ENCODE results near the gene KLHL29. TPM values are rescaled to one million over a fixed set of nuclear protein-coding genes. Genes with fewer than 3 reads are reported as not detected.

Gene KLHL29
- total RNA-seq, 1 experiment from 2014 or later: 2.4 TPM

DNA sequence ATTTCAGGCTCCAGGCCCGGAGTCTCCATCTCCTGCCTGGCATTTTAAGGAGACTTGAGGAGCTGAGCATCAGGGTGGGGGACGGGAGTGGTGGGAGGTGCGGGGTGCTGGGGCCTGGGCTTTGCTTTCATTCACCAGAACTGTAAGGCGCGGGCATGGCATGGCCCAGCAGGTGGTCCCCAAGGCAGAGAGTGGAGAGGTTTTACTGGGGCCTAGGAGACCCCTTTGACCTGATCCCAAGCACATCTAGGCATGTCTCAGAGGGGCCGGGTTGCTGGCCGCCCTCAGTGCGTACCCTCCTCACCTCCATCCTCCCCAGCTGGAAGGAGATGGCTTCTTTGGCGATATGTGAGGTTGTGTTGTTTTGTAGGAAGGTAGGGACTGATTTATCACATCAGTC is 172.5 kb downstream of the KLHL29 start:
- WGBS (ENCODE audit: extremely low coverage, insufficient read length, low lambda C conversion rate): no CpG with 5 or more reads among the region's 9 CpGs
- H3K79me2 ChIP-seq (ENCODE audit: insufficient read depth, low read length): no peaks in the 10 kb centered on the region
- H3K9ac ChIP-seq (ENCODE audit: extremely low read depth, insufficient read length, low read length): no peak overlapping the region
- no peaks in the 10 kb centered on the region for H4K20me1 ChIP-seq (ENCODE audit: control insufficient read depth, insufficient read depth, insufficient read length)
- H4K8ac ChIP-seq (replicated peaks; ENCODE audit: insufficient read length, low read depth, low read length): no peak overlapping the region
- H3K4me3 Mint-ChIP-seq: no peak overlapping the region
- H2BK5ac ChIP-seq (ENCODE audit: insufficient read length, low read length): no peak overlapping the region
- H2BK20ac ChIP-seq (ENCODE audit: low read depth, low read length, poor library complexity, severe bottlenecking): no peak overlapping the region
- no peaks in the 10 kb centered on the region for H3K9me3 Mint-ChIP-seq
- H3K4ac ChIP-seq (ENCODE audit: low read depth, low read length): no peak overlapping the region
- no peaks in the 10 kb centered on the region for H3K79me1 ChIP-seq (ENCODE audit: insufficient read depth, low read depth, low read length, poor library complexity, severe bottlenecking)
- no peaks in the 10 kb centered on the region for H3K9me3 ChIP-seq (ENCODE audit: control insufficient read depth, low read depth, low read length)
- no peak for DNase-seq
- no peak overlapping the region for H4K5ac ChIP-seq (ENCODE audit: insufficient read length, low read depth, low read length)
- no peaks in the 10 kb centered on the region for H3K23me2 ChIP-seq (ENCODE audit: insufficient read length, low read depth, low read length, poor library complexity, severe bottlenecking)
- H3K27me3 Mint-ChIP-seq (ENCODE audit: low read depth): peaks cover 2% of the 10 kb centered on the region
- H3K56ac ChIP-seq (ENCODE audit: insufficient read length, low read depth, low read length): no peak overlapping the region
- peaks cover 0 to 2% of the 10 kb centered on the region in 2 experiments; a peak in 1 of 4 replicates for H3K4me1 Mint-ChIP-seq
- H3K14ac ChIP-seq (ENCODE audit: insufficient read depth, low read length): no peak overlapping the region
- H3K23ac ChIP-seq (ENCODE audit: insufficient read length, low read depth, low read length): no peak overlapping the region
- H3K18ac ChIP-seq (ENCODE audit: insufficient read length, low read depth, low read length): no peak overlapping the region
- no peak overlapping the region for H2AK5ac ChIP-seq (ENCODE audit: insufficient read length, low read length)
- H2AFZ ChIP-seq (ENCODE audit: low read length): no peak overlapping the region
- H3K27me3 ChIP-seq (ENCODE audit: insufficient read depth, low read length): no peaks in the 10 kb centered on the region
- no peak overlapping the region for H3K27ac ChIP-seq (ENCODE audit: insufficient read length, low read depth, low read length)
- TF ChIP-seq, protein P1, sequence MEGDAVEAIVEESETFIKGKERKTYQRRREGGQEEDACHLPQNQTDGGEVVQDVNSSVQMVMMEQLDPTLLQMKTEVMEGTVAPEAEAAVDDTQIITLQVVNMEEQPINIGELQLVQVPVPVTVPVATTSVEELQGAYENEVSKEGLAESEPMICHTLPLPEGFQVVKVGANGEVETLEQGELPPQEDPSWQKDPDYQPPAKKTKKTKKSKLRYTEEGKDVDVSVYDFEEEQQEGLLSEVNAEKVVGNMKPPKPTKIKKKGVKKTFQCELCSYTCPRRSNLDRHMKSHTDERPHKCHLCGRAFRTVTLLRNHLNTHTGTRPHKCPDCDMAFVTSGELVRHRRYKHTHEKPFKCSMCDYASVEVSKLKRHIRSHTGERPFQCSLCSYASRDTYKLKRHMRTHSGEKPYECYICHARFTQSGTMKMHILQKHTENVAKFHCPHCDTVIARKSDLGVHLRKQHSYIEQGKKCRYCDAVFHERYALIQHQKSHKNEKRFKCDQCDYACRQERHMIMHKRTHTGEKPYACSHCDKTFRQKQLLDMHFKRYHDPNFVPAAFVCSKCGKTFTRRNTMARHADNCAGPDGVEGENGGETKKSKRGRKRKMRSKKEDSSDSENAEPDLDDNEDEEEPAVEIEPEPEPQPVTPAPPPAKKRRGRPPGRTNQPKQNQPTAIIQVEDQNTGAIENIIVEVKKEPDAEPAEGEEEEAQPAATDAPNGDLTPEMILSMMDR (conservative IDR thresholded peaks at IDR 0.05): no peak
- no peak overlapping the region for H2BK12ac ChIP-seq (ENCODE audit: insufficient read length, low read depth, low read length)
- H2BK15ac ChIP-seq (ENCODE audit: low read depth, low read length): no peak overlapping the region
- H3K4me2 ChIP-seq (ENCODE audit: insufficient read depth, insufficient read length, low read length): no peak overlapping the region
- no peak overlapping the region for H3T11ph ChIP-seq (ENCODE audit: low read length)
- no peak overlapping the region for H2BK120ac ChIP-seq (ENCODE audit: low read depth, low read length, poor library complexity, severe bottlenecking)
- no peaks in the 10 kb centered on the region for H3K4me1 ChIP-seq (ENCODE audit: insufficient read depth, low read length)
- no peak overlapping the region; a peak in 1 of 7 replicates for H3K27ac Mint-ChIP-seq
- no peak overlapping the region for H4K91ac ChIP-seq (ENCODE audit: insufficient read length, low read depth, low read length)
- H3K36me3 Mint-ChIP-seq (ENCODE audit: insufficient read depth in 1 of 3, low read depth in 3 of 3): no peaks in the 10 kb centered on the region
